A172 (cell line): ENCODE measurements around the gene PTPN22. TPM values are rescaled to one million over a fixed set of nuclear protein-coding genes. Genes with fewer than 3 reads are reported as not detected.

Source experiments
- total RNA-seq: library from RNA; depleted of rRNA; stranded (reverse); fragments of >200 nt; shearing (Covaris generic); gene quantifications from 2 replicates; pipeline ENCODE4 v1.2.3, GENCODE V29; 2014; rRNA removed

The PTPN22 gene
- total RNA-seq, 1 experiment from 2014 or later: 0.29 TPM

Other genes with a start within 250 kb of the PTPN22 start
- gene PHTF1, start 112.2 kb downstream of the PTPN22 start, total RNA-seq: 33.6 and 48.0 TPM in 2 replicates
- 7.9 and 9.7 TPM in 2 replicates for gene RSBN1, start 59.2 kb downstream of the PTPN22 start, total RNA-seq
- gene BCL2L15, start 15.9 kb upstream of the PTPN22 start, total RNA-seq: 0.57 and 4.2 TPM in 2 replicates
- 18.0 and 23.8 TPM in 2 replicates for gene AP4B1, start 33.1 kb upstream of the PTPN22 start, total RNA-seq
- 14.4 and 14.5 TPM in 2 replicates for gene DCLRE1B, start 33.6 kb upstream of the PTPN22 start, total RNA-seq
- 12.2 and 14.7 TPM in 2 replicates for gene HIPK1, start 57.6 kb upstream of the PTPN22 start, total RNA-seq
- gene OLFML3, start 107.8 kb upstream of the PTPN22 start, total RNA-seq: 26.8 and 31.2 TPM in 2 replicates